Neural progenitor cell (in vitro differentiated cells): Measurements from ENCODE around the gene RAET1L.

Experiments used
- EZH2 ChIP-seq: fragments of 200-600 bp; sonication (generic); IDR thresholded peaks from 2 replicates; pipeline ENCODE4 v1.6.1; 2017; ENCODE audit warnings: antibody characterized with exemption, mild to moderate bottlenecking, moderate library complexity
- EZH2phosphoT487 ChIP-seq: fragments of 200-600 bp; sonication (generic); IDR thresholded peaks from 2 replicates; pipeline ENCODE4 v1.6.1; 2017; ENCODE audit warnings: antibody characterized with exemption
- TF ChIP-seq, protein P1 (sequence below): fragments of 200-600 bp; sonication (generic); IDR thresholded peaks from 2 replicates; pipeline ENCODE4 v1.5.1; 2017; ENCODE audit warnings: antibody characterized with exemption, mild to moderate bottlenecking

DNA sequence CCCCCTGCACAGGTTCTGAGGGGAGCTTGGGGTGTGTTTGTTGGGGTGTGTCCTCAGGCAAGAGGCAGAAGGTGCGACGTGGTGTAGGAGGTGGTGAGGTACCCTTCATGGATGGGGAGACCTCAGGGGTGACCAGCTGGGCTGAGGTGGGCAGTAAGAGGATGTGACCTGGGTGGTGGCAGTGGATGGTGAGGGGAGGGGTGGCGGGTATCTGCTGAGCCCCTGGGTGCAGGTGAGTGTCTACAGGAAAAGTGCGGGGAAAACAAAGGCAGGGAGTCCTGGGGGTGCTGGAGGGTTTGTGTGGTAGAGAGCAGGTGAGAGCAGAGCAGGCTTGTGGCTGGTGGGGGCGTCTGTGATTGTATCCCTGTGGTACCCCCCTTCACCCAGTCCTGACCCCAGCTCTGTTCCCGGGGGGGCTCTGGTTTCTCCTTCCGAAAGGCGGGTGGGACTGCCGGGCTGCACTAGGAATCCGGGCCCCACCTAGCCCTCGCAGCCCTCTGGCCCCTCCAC, 631 bp downstream of the RAET1L start:
- TF ChIP-seq EZH2phosphoT487, result no peak
- TF ChIP-seq EZH2, result no peak
- TF ChIP-seq, protein P1, sequence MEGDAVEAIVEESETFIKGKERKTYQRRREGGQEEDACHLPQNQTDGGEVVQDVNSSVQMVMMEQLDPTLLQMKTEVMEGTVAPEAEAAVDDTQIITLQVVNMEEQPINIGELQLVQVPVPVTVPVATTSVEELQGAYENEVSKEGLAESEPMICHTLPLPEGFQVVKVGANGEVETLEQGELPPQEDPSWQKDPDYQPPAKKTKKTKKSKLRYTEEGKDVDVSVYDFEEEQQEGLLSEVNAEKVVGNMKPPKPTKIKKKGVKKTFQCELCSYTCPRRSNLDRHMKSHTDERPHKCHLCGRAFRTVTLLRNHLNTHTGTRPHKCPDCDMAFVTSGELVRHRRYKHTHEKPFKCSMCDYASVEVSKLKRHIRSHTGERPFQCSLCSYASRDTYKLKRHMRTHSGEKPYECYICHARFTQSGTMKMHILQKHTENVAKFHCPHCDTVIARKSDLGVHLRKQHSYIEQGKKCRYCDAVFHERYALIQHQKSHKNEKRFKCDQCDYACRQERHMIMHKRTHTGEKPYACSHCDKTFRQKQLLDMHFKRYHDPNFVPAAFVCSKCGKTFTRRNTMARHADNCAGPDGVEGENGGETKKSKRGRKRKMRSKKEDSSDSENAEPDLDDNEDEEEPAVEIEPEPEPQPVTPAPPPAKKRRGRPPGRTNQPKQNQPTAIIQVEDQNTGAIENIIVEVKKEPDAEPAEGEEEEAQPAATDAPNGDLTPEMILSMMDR, result no peak
